ENCODE results near the gene PRTN3.

GRCh38 chr19:892894-893689 lies 52.3 kb downstream of the PRTN3 start, which contains the start of the genes MED16 and RNU6-9:
- TF ChIP-seq POLR2AphosphoS5 (IDR thresholded peaks at IDR 0.05; ENCODE audit: low read depth, low read length) (0 out of 2 replicates have a peak, but pooled peaks have one; percentile 51), POLR2A (IDR thresholded peaks at IDR 0.05; ENCODE audit: low read depth, low read length) (no peak), TAF1 (IDR thresholded peaks at IDR 0.05; ENCODE audit: low read depth, low read length) (0 out of 2 replicates have a peak, but pooled peaks have one; percentile 48), SPI1 (IDR thresholded peaks at IDR 0.05; ENCODE audit: low read depth, low read length) (no peak), POU2F2 (IDR thresholded peaks at IDR 0.05; ENCODE audit: low read depth, low read length) (peak; percentile 99)

Measured in GM12891 (cell line).